WTC11 (cell line): Measurements from ENCODE around the gene NRXN3. TPM values are rescaled to one million over a fixed set of nuclear protein-coding genes. Genes with fewer than 3 reads are reported as not detected.

Experiments used
- ATAC-seq: fragments of 200-7000 bp; cut with Tn5 transposase; 2 replicates; pipeline ENCODE4 v1.10.0; 2021; ENCODE audit warnings: mild to moderate bottlenecking, moderate library complexity
- CTCF ChIA-PET: fragments of 300-600 bp; sonication (Branson Sonifier 250); formaldehyde crosslinking; loops from one replicate; lab custom pipeline; 2021; ENCODE audit warnings: antibody characterized with exemption; lab: Charles Lee
- POLR2A ChIA-PET: fragments of 350-600 bp; sonication (Branson Sonifier 250); formaldehyde crosslinking; loops from one replicate; lab custom pipeline; 2021; ENCODE audit warnings: antibody characterized with exemption; lab: Charles Lee
- DNase-seq: peaks from one replicate; pipeline ENCODE4 v3.0.0; 2021; ENCODE audit warnings: low spot score
- H3K27ac Mint-ChIP-seq: 2 replicates; pipeline ENCODE4 v1.8.0; 2021; ENCODE audit warnings: mixed read lengths
- H3K27me3 Mint-ChIP-seq: 2 replicates; pipeline ENCODE4 v1.8.0; 2021; ENCODE audit warnings: low read depth, mild to moderate bottlenecking, moderate library complexity, mixed read lengths
- H3K36me3 Mint-ChIP-seq: 2 replicates; pipeline ENCODE4 v1.8.0; 2021; ENCODE audit warnings: mixed read lengths
- H3K4me1 Mint-ChIP-seq: 2 replicates; pipeline ENCODE4 v1.8.0; 2022; ENCODE audit warnings: mixed read lengths
- H3K4me3 Mint-ChIP-seq: 2 replicates; pipeline ENCODE4 v1.8.0; 2021; ENCODE audit warnings: mild to moderate bottlenecking, moderate library complexity, mixed read lengths
- H3K9me3 Mint-ChIP-seq: 2 replicates; pipeline ENCODE4 v1.8.0; 2021; ENCODE audit warnings: mixed read lengths
- AR ChIP-seq: fragments of 250-450 bp; sonication (Bioruptor Pico); IDR thresholded peaks from 2 replicates; pipeline ENCODE4 v1.9.0; 2021; ENCODE audit warnings: mild to moderate bottlenecking
- ATF1 ChIP-seq: sonication (generic); formaldehyde crosslinking; IDR thresholded peaks from 2 replicates; pipeline ENCODE4 v1.8.1; 2023; ENCODE audit warnings: mild to moderate bottlenecking, moderate library complexity, missing genetic modification reagents
- ATF3 ChIP-seq: sonication (generic); formaldehyde crosslinking; conservative IDR thresholded peaks from 2 replicates; pipeline ENCODE4 v1.8.1; 2022; ENCODE audit warnings: mild to moderate bottlenecking, missing genetic modification reagents
- CBFB ChIP-seq: sonication (generic); formaldehyde crosslinking; IDR thresholded peaks from 2 replicates; pipeline ENCODE4 v1.8.1; 2022; ENCODE audit warnings: mild to moderate bottlenecking, low read depth, missing genetic modification reagents
- CREB1 ChIP-seq: sonication (generic); formaldehyde crosslinking; IDR thresholded peaks from 2 replicates; pipeline ENCODE4 v1.8.0; 2023; ENCODE audit warnings: mild to moderate bottlenecking, missing genetic modification reagents
- FOXJ3 ChIP-seq: sonication (generic); formaldehyde crosslinking; IDR thresholded peaks from 2 replicates; pipeline ENCODE4 v1.9.0; 2021; ENCODE audit warnings: missing genetic modification reagents, mild to moderate bottlenecking, borderline replicate concordance
- KAT7 ChIP-seq: sonication (generic); formaldehyde crosslinking; IDR thresholded peaks from 2 replicates; pipeline ENCODE4 v1.8.1; 2023; ENCODE audit warnings: missing genetic modification reagents, mild to moderate bottlenecking, borderline replicate concordance
- MXD4 ChIP-seq: fragments of 250-450 bp; sonication (Bioruptor Pico); IDR thresholded peaks from 2 replicates; pipeline ENCODE4 v1.8.0; 2021; ENCODE audit warnings: mild to moderate bottlenecking, moderate library complexity, borderline replicate concordance
- MYBL2 ChIP-seq: sonication (generic); formaldehyde crosslinking; IDR thresholded peaks from 2 replicates; pipeline ENCODE4 v1.8.1; 2023; ENCODE audit warnings: mild to moderate bottlenecking, moderate library complexity, missing genetic modification reagents
- NFYB ChIP-seq: sonication (generic); formaldehyde crosslinking; conservative IDR thresholded peaks from 2 replicates; pipeline ENCODE4 v1.8.0; 2022; ENCODE audit warnings: low read depth, missing genetic modification reagents
- NR1H2 ChIP-seq: sonication (generic); formaldehyde crosslinking; IDR thresholded peaks from 2 replicates; pipeline ENCODE4 v1.9.0; 2021; ENCODE audit warnings: mild to moderate bottlenecking, moderate library complexity, missing genetic modification reagents
- NR2C2 ChIP-seq: sonication (generic); formaldehyde crosslinking; IDR thresholded peaks from 2 replicates; pipeline ENCODE4 v1.8.0; 2022; ENCODE audit warnings: mild to moderate bottlenecking, missing genetic modification reagents
- PRRX2 ChIP-seq: fragments of 250-450 bp; sonication (Bioruptor Pico); IDR thresholded peaks from 2 replicates; pipeline ENCODE4 v1.8.0; 2021; ENCODE audit warnings: mild to moderate bottlenecking
- SOX15 ChIP-seq: fragments of 250-450 bp; sonication (Bioruptor Pico); IDR thresholded peaks from 2 replicates; pipeline ENCODE4 v1.9.0; 2021; ENCODE audit warnings: mild to moderate bottlenecking
- USF2 ChIP-seq: sonication (generic); formaldehyde crosslinking; IDR thresholded peaks from 2 replicates; pipeline ENCODE4 v1.8.1; 2023; ENCODE audit warnings: mild to moderate bottlenecking, missing genetic modification reagents, moderate library complexity
- total RNA-seq: library from RNA; stranded (reverse); gene quantifications from 3 replicates; pipeline ENCODE4 v1.2.3, GENCODE V29; 2021
- TF ChIP-seq, protein P1 (sequence below): sonication (generic); formaldehyde crosslinking; IDR thresholded peaks from 2 replicates; pipeline ENCODE4 v1.8.1; 2023; ENCODE audit warnings: mild to moderate bottlenecking, missing genetic modification reagents, borderline replicate concordance
- TF ChIP-seq, protein P2 (sequence below): sonication (generic); formaldehyde crosslinking; IDR thresholded peaks from 2 replicates; pipeline ENCODE4 v1.8.1; 2022; ENCODE audit warnings: missing genetic modification reagents, borderline replicate concordance
- TF ChIP-seq, protein P3 (sequence below): sonication (generic); formaldehyde crosslinking; IDR thresholded peaks from 2 replicates; pipeline ENCODE4 v1.8.0; 2022; ENCODE audit warnings: missing genetic modification reagents
- TF ChIP-seq, protein P4 (sequence below): fragments of 250-450 bp; sonication (Bioruptor Pico); IDR thresholded peaks from 2 replicates; pipeline ENCODE4 v1.9.0; 2021; ENCODE audit warnings: mild to moderate bottlenecking, borderline replicate concordance

The NRXN3 gene
- total RNA-seq, 1 experiment from 2014 or later, result 3.0 TPM

GRCh38 chr14:78446807-78447206 is 276.6 kb downstream of the NRXN3 start:
- CTCF ChIA-PET, result interaction anchor here (0.5 to 1.4 kb wide), 4 partner anchors 43 to 425 kb away, joined by 3 to 24 read pairs (median 3); no protein-coding TSS in a partner anchor
- H3K4me1 Mint-ChIP-seq, result peaks cover 8% of the 10 kb centered on the region
- no peak overlapping the region for H3K27ac Mint-ChIP-seq
- DNase-seq (no peak), ATAC-seq (peak; percentile 64)
- peaks cover 5% of the 10 kb centered on the region; the same call in 1 of the 2 replicates for H3K9me3 Mint-ChIP-seq
- no peak overlapping the region for H3K4me3 Mint-ChIP-seq
- POLR2A ChIA-PET, result interaction anchor here (1.0 kb wide), 1 partner anchor 119 kb away, joined by 7 read pairs; no protein-coding TSS in a partner anchor
- H3K27me3 Mint-ChIP-seq, result no peaks in the 10 kb centered on the region
- no peaks in the 10 kb centered on the region for H3K36me3 Mint-ChIP-seq
- TF ChIP-seq ATF1 (CRISPR knock-in tag) (no peak), NFYB (CRISPR knock-in tag) (no peak), MYBL2 (CRISPR knock-in tag) (no peak), KAT7 (CRISPR knock-in tag) (no peak), SOX15 (CRISPR knock-in tag) (no peak), NR1H2 (CRISPR knock-in tag) (no peak), USF2 (no peak), AR (CRISPR knock-in tag) (no peak), CREB1 (CRISPR knock-in tag) (no peak), CBFB (CRISPR knock-in tag) (no peak), PRRX2 (CRISPR knock-in tag) (no peak), ATF3 (CRISPR knock-in tag) (no peak), MXD4 (CRISPR knock-in tag) (no peak), FOXJ3 (no peak), NR2C2 (CRISPR knock-in tag) (no peak)
- TF ChIP-seq, protein P1, sequence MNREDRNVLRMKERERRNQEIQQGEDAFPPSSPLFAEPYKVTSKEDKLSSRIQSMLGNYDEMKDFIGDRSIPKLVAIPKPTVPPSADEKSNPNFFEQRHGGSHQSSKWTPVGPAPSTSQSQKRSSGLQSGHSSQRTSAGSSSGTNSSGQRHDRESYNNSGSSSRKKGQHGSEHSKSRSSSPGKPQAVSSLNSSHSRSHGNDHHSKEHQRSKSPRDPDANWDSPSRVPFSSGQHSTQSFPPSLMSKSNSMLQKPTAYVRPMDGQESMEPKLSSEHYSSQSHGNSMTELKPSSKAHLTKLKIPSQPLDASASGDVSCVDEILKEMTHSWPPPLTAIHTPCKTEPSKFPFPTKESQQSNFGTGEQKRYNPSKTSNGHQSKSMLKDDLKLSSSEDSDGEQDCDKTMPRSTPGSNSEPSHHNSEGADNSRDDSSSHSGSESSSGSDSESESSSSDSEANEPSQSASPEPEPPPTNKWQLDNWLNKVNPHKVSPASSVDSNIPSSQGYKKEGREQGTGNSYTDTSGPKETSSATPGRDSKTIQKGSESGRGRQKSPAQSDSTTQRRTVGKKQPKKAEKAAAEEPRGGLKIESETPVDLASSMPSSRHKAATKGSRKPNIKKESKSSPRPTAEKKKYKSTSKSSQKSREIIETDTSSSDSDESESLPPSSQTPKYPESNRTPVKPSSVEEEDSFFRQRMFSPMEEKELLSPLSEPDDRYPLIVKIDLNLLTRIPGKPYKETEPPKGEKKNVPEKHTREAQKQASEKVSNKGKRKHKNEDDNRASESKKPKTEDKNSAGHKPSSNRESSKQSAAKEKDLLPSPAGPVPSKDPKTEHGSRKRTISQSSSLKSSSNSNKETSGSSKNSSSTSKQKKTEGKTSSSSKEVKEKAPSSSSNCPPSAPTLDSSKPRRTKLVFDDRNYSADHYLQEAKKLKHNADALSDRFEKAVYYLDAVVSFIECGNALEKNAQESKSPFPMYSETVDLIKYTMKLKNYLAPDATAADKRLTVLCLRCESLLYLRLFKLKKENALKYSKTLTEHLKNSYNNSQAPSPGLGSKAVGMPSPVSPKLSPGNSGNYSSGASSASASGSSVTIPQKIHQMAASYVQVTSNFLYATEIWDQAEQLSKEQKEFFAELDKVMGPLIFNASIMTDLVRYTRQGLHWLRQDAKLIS (CRISPR knock-in tag), result no peak
- TF ChIP-seq, protein P2, sequence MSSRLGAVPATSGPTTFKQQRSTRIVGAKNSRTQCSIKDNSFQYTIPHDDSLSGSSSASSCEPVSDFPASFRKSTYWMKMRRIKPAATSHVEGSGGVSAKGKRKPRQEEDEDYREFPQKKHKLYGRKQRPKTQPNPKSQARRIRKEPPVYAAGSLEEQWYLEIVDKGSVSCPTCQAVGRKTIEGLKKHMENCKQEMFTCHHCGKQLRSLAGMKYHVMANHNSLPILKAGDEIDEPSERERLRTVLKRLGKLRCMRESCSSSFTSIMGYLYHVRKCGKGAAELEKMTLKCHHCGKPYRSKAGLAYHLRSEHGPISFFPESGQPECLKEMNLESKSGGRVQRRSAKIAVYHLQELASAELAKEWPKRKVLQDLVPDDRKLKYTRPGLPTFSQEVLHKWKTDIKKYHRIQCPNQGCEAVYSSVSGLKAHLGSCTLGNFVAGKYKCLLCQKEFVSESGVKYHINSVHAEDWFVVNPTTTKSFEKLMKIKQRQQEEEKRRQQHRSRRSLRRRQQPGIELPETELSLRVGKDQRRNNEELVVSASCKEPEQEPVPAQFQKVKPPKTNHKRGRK (CRISPR knock-in tag), result no peak
- TF ChIP-seq, protein P3, sequence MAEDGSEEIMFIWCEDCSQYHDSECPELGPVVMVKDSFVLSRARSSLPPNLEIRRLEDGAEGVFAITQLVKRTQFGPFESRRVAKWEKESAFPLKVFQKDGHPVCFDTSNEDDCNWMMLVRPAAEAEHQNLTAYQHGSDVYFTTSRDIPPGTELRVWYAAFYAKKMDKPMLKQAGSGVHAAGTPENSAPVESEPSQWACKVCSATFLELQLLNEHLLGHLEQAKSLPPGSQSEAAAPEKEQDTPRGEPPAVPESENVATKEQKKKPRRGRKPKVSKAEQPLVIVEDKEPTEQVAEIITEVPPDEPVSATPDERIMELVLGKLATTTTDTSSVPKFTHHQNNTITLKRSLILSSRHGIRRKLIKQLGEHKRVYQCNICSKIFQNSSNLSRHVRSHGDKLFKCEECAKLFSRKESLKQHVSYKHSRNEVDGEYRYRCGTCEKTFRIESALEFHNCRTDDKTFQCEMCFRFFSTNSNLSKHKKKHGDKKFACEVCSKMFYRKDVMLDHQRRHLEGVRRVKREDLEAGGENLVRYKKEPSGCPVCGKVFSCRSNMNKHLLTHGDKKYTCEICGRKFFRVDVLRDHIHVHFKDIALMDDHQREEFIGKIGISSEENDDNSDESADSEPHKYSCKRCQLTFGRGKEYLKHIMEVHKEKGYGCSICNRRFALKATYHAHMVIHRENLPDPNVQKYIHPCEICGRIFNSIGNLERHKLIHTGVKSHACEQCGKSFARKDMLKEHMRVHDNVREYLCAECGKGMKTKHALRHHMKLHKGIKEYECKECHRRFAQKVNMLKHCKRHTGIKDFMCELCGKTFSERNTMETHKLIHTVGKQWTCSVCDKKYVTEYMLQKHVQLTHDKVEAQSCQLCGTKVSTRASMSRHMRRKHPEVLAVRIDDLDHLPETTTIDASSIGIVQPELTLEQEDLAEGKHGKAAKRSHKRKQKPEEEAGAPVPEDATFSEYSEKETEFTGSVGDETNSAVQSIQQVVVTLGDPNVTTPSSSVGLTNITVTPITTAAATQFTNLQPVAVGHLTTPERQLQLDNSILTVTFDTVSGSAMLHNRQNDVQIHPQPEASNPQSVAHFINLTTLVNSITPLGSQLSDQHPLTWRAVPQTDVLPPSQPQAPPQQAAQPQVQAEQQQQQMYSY, result no peak
- TF ChIP-seq, protein P4, sequence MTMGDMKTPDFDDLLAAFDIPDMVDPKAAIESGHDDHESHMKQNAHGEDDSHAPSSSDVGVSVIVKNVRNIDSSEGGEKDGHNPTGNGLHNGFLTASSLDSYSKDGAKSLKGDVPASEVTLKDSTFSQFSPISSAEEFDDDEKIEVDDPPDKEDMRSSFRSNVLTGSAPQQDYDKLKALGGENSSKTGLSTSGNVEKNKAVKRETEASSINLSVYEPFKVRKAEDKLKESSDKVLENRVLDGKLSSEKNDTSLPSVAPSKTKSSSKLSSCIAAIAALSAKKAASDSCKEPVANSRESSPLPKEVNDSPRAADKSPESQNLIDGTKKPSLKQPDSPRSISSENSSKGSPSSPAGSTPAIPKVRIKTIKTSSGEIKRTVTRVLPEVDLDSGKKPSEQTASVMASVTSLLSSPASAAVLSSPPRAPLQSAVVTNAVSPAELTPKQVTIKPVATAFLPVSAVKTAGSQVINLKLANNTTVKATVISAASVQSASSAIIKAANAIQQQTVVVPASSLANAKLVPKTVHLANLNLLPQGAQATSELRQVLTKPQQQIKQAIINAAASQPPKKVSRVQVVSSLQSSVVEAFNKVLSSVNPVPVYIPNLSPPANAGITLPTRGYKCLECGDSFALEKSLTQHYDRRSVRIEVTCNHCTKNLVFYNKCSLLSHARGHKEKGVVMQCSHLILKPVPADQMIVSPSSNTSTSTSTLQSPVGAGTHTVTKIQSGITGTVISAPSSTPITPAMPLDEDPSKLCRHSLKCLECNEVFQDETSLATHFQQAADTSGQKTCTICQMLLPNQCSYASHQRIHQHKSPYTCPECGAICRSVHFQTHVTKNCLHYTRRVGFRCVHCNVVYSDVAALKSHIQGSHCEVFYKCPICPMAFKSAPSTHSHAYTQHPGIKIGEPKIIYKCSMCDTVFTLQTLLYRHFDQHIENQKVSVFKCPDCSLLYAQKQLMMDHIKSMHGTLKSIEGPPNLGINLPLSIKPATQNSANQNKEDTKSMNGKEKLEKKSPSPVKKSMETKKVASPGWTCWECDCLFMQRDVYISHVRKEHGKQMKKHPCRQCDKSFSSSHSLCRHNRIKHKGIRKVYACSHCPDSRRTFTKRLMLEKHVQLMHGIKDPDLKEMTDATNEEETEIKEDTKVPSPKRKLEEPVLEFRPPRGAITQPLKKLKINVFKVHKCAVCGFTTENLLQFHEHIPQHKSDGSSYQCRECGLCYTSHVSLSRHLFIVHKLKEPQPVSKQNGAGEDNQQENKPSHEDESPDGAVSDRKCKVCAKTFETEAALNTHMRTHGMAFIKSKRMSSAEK, result no peak
